GM12874 (cell line): Measurements from ENCODE around the gene TSPAN18.

Experiments
- CTCF ChIP-seq: IDR thresholded peaks from 2 replicates; pipeline ENCODE4 v1.5.1; 2011; ENCODE audit warnings: low read depth, mild to moderate bottlenecking, control low read depth, low read length, moderate library complexity; ENCODE audit not compliant: insufficient read depth

Gene TSPAN18

DNA sequence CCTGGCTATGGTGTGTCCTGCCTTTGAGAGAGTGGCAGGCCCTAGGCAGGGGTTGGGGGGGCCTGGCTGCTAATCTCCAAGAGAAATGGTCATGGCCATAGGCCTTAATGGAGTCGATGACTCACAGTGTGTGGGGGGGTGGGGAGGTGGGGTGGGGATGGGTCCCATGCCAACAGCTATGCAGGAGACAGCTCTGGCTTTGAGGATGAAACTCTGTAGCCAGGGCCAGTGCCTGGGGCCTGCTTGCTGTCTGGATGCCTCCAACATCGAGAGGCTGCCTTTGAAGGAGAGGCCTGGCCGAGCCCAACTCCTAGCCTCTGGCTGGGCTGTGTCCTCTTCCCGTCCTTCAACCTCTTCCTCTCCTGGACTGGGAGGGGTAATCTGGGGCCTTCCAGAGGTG, 23.9 kb upstream of the TSPAN18 start:
- TF ChIP-seq CTCF, result no peak

DNA sequence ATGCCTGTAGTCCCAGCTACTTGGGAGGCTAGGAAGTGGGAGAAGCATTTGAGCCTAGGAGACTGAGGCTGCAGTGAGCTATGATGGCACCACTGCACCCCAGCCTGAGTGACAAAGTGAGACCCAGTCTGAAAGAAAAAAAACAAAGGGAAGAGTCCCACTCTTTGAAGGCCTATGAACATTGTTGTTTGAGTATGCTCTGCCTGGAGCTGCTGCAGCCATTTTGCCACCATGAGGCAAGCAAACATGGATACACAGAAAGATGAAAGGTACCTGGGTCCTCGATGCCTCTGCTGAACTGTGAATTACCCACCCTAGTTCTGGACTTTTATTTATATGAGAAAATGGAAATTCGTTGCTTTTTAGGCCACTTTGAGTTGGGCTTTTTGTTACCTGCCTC, 19.7 kb upstream of the TSPAN18 start:
- TF ChIP-seq CTCF, result no peak

- TF ChIP-seq CTCF, result no peak
Observed at GRCh38 chr11:44708009-44708408, 18.8 kb upstream of the TSPAN18 start.

GRCh38 chr11:44708523-44709280, 18.1 kb upstream of the TSPAN18 start:
- no peak for TF ChIP-seq CTCF

DNA sequence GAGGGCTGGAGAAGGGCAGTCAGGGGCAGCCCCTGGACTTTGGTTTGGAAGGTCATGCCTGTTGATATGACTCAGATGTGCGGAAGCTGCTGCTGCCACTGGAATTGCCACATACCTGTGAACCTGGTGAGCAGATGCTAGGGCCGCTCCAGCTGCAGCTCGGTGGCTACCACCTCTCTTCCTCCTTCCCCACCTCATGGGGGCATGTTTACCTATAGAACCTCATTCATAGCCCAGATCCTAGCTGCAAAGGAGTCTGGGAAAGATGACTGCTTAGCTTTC, 17.5 kb upstream of the TSPAN18 start:
- no peak for TF ChIP-seq CTCF

DNA sequence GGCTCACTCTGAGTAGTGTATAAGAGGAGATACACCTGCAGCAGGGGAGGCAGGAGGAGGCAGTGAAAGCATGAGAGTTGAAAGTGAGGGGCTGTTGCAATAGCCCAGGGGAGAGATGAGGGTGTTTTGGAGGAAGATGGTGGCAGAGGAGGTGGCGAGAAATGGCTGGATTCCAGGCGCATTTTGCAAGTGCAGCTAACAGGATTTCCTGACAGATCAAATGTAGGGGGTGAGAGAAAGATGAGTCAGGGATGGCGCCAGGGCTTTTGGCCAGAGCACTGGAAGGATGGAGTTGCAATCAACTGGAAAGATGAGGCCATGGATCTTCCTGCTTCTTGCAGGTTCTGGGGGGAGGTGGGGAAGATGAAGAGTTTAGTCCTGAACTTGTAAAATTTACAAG, 16.8 kb upstream of the TSPAN18 start:
- no peak for TF ChIP-seq CTCF

DNA sequence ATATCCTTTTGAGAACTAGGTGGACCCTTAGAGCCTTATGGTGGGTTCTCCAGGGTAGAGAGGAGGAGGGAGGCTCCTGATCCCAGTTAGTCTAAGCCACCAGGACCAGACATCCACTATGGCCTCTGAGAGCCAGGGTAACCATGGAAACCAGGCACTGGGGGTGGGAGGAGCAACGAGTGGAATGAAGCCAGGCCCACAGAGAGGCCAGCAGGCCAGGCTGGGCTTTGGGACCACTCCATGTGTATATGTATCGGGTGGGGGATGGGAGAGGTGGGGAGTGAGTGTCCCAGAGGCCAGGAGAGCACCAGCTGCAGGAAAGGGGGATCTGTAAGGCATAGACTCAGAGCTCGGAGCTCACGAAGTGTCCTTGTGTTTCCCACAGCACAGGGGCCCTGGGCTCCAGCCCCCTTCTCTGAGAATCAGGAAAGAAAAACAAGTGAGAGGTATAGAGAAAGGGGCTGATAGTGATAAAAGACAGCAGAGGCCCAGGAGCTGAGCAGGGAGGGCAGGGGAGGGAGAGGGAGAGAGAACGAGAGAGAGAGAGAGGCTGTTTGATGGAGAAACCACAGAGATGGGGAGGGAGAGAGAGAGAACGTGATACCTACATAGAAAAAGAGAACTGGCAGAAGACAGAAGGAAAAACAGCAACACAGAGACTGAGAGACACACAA, 15.5 kb upstream of the TSPAN18 start:
- no peak for TF ChIP-seq CTCF
